MM.1S (cell line): ENCODE results near the gene NRBP1.

Experiments used
- DNase-seq: peaks from one replicate; pipeline ENCODE4 v3.0.0-alpha.2; 2015
- H2AFZ ChIP-seq: fragments of 300-600 bp; sonication (generic); 2 replicates; pipeline ENCODE4 v1.6.0; 2016; ENCODE audit warnings: antibody characterized with exemption, low read length
- H3F3A ChIP-seq: fragments of 300-600 bp; sonication (generic); 2 replicates; pipeline ENCODE4 v1.6.1; 2016; ENCODE audit warnings: mild to moderate bottlenecking, antibody characterized with exemption, low read length, moderate library complexity, mixed read lengths; ENCODE audit not compliant: insufficient read depth
- H3K27ac ChIP-seq: fragments of 300-600 bp; sonication (generic); 2 replicates; pipeline ENCODE4 v1.5.1; 2016; ENCODE audit warnings: mild to moderate bottlenecking, low read length
- H3K27me3 ChIP-seq: fragments of 300-600 bp; sonication (generic); replicated peaks from 2 replicates; pipeline ENCODE4 v1.6.0; 2016; ENCODE audit warnings: low read length; ENCODE audit not compliant: insufficient read depth
- H3K36me3 ChIP-seq: fragments of 300-600 bp; sonication (generic); replicated peaks from 2 replicates; pipeline ENCODE4 v1.6.1; 2016; ENCODE audit warnings: mild to moderate bottlenecking, low read length, mixed read lengths; ENCODE audit not compliant: insufficient read depth
- H3K4me1 ChIP-seq: fragments of 300-600 bp; sonication (generic); 2 replicates; pipeline ENCODE4 v1.6.1; 2016; ENCODE audit warnings: low read length, mixed read lengths
- H3K4me2 ChIP-seq: fragments of 300-600 bp; sonication (generic); 2 replicates; pipeline ENCODE4 v1.6.0; 2016; ENCODE audit warnings: low read depth, low read length
- H3K4me3 ChIP-seq: fragments of 300-600 bp; sonication (generic); 2 replicates; pipeline ENCODE4 v1.5.1; 2016; ENCODE audit warnings: low read length, mixed read lengths
- H3K79me2 ChIP-seq: fragments of 300-600 bp; sonication (generic); 2 replicates; pipeline ENCODE4 v1.6.1; 2016; ENCODE audit warnings: mixed run types, low read length, mixed read lengths
- H3K9ac ChIP-seq: fragments of 300-600 bp; sonication (generic); 2 replicates; pipeline ENCODE4 v1.6.1; 2016; ENCODE audit warnings: low read length, mixed read lengths
- H3K9me2 ChIP-seq: fragments of 300-600 bp; sonication (generic); replicated peaks from 2 replicates; pipeline ENCODE4 v1.6.1; 2016; ENCODE audit warnings: mild to moderate bottlenecking, low read length, mixed read lengths; ENCODE audit not compliant: insufficient read depth
- H3K9me3 ChIP-seq: fragments of 300-600 bp; sonication (generic); replicated peaks from 2 replicates; pipeline ENCODE4 v1.6.1; 2016; ENCODE audit warnings: mild to moderate bottlenecking, low read length, mixed read lengths; ENCODE audit not compliant: insufficient read depth
- H4K20me1 ChIP-seq: fragments of 300-600 bp; sonication (generic); 2 replicates; pipeline ENCODE4 v1.6.1; 2016; ENCODE audit warnings: mild to moderate bottlenecking, low read length, moderate library complexity, mixed read lengths; ENCODE audit not compliant: insufficient read depth
- CTCF ChIP-seq: fragments of 300-600 bp; sonication (generic); IDR thresholded peaks from 2 replicates; pipeline ENCODE4 v1.5.1; 2016; ENCODE audit warnings: antibody characterized with exemption, low read length, mixed read lengths
- EZH2 ChIP-seq: fragments of 300-600 bp; sonication (generic); optimal IDR thresholded peaks from 2 replicates; pipeline ENCODE3; 2017; ENCODE audit warnings: low read depth, mild to moderate bottlenecking, antibody characterized with exemption, low read length, mixed read lengths
- EZH2phosphoT487 ChIP-seq: fragments of 300-600 bp; sonication (generic); IDR thresholded peaks from 2 replicates; pipeline ENCODE4 v1.6.1; 2018; ENCODE audit warnings: antibody characterized with exemption, low read length

The NRBP1 gene

GRCh38 chr2:27435628-27436027 lies 7.2 kb downstream of the NRBP1 start:
- H3K36me3 ChIP-seq = peaks cover 6% of the 10 kb centered on the region; the same call in 1 of the 2 replicates
- no peaks in the 10 kb centered on the region for H3K9me3 ChIP-seq
- TF ChIP-seq EZH2phosphoT487 (no peak), CTCF (no peak), EZH2 (no peak)
- peaks cover 3% of the 10 kb centered on the region; the same call in 1 of the 2 replicates for H3K4me1 ChIP-seq
- H3K9me2 ChIP-seq = no peaks in the 10 kb centered on the region
- no peak overlapping the region for H2AFZ ChIP-seq
- H3K27ac ChIP-seq = no peak overlapping the region
- no peak overlapping the region for H3K4me3 ChIP-seq
- no peaks in the 10 kb centered on the region; the same call in 1 of the 2 replicates for H4K20me1 ChIP-seq
- no peak overlapping the region for H3K9ac ChIP-seq
- H3K79me2 ChIP-seq = peaks cover 22% of the 10 kb centered on the region
- H3K27me3 ChIP-seq = no peaks in the 10 kb centered on the region
- H3F3A ChIP-seq = no peaks in the 10 kb centered on the region
- DNase-seq = no peak
- H3K4me2 ChIP-seq = no peak overlapping the region

DNA sequence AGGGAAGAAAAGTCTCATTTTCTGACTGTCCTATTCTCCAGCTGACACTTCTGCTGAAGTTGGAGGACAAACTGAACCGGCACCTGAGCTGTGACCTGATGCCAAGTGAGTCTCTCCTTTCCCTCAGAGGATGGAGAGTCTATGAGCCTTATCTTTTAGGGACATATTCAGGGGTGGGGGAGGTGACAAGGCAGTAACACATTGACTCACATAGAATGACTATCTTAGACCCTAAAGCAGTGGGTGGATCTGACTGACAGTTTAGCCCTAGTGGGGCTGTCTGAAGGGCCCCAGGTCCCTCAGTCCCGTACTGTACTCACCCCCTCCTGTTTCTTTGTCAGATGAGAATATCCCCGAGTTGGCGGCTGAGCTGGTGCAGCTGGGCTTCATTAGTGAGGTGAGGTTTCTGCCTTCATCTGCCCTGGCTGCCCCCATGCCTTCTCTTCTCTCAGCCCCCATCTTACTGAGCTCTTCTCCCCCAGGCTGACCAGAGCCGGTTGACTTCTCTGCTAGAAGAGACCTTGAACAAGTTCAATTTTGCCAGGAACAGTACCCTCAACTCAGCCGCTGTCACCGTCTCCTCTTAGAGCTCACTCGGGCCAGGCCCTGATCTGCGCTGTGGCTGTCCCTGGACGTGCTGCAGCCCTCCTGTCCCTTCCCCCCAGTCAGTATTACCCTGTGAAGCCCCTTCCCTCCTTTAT lies 12.9 kb downstream of the NRBP1 start:
- Histone ChIP-seq H3F3A (no peaks in the 10 kb centered on the region), H3K9ac (no peak overlapping the region), H3K79me2 (no peaks in the 10 kb centered on the region), H4K20me1 (no peaks in the 10 kb centered on the region), H3K4me1 (no peaks in the 10 kb centered on the region), H2AFZ (no peak overlapping the region), H3K9me2 (no peaks in the 10 kb centered on the region), H3K4me3 (no peak overlapping the region), H3K27me3 (no peaks in the 10 kb centered on the region), H3K4me2 (no peak overlapping the region), H3K36me3 (no peaks in the 10 kb centered on the region), H3K9me3 (no peaks in the 10 kb centered on the region), H3K27ac (no peak overlapping the region)
- TF ChIP-seq CTCF (no peak), EZH2phosphoT487 (no peak), EZH2 (no peak)
- no peak for DNase-seq

DNA sequence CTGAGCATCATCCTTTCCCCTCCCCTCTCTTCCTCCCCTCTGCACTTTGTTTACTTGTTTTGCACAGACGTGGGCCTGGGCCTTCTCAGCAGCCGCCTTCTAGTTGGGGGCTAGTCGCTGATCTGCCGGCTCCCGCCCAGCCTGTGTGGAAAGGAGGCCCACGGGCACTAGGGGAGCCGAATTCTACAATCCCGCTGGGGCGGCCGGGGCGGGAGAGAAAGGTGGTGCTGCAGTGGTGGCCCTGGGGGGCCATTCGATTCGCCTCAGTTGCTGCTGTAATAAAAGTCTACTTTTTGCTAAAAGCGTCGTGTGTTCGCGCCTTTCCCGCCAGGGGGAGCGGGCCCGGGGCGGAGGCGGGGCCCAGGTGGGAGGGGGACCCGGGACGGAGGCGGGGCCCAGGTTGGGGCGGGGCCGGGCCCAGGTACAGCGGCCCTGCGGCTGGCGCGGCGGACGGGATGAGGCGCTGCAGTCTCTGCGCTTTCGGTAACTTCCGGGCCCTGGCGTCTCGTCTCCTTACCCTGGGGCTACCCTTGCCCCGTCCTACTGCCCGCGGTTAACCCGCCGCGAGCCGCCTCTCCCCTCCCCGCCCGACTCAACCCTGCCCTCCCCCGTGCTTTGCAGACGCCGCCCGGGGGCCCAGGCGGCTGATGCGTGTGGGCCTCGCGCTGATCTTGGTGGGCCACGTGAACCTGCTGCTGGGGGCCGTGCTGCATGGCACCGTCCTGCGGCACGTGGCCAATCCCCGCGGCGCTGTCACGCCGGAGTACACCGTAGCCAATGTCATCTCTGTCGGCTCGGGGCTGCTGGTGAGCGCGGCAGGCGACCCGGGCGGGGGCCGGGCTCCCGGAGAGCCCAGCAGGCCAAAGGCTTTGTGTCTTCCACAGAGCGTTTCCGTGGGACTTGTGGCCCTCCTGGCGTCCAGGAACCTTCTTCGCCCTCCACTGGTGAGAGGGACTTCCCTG lies 13.8 kb downstream of the NRBP1 start, which contains the start of gene KRTCAP3:
Gene KRTCAP3, plus strand, starts transcription at position 424 of the 962 bp plus-strand sequence. Its CDS starts 32 bp downstream, at position 456.
- DNase-seq = no peak
- H2AFZ ChIP-seq = no peak within 1 kb of the TSS

More for the DNA sequence above, 13.8 kb downstream of the NRBP1 start, which contains the start of gene KRTCAP3:
- H3K9me3 ChIP-seq = no peaks in the 10 kb centered on the region
- no peaks in the 10 kb centered on the region for H4K20me1 ChIP-seq
- H3K27ac ChIP-seq = no peak within 1 kb of the TSS
- H3F3A ChIP-seq = no peaks in the 10 kb centered on the region
- no peak for TF ChIP-seq EZH2phosphoT487
- no peak for TF ChIP-seq CTCF
- TF ChIP-seq EZH2 = no peak
- H3K79me2 ChIP-seq = no peaks in the 10 kb centered on the region
- no peaks in the 10 kb centered on the region for H3K27me3 ChIP-seq
- no peak within 1 kb of the TSS for H3K4me2 ChIP-seq
- H3K9me2 ChIP-seq = no peaks in the 10 kb centered on the region
- no peaks in the 10 kb centered on the region for H3K4me1 ChIP-seq
- no peak within 1 kb of the TSS for H3K9ac ChIP-seq
- no peaks in the 10 kb centered on the region for H3K36me3 ChIP-seq
- H3K4me3 ChIP-seq = no peak within 1 kb of the TSS
